CD14-positive monocyte (primary cell): ENCODE data around the gene BCO2. TPM values are rescaled to one million over a fixed set of nuclear protein-coding genes. Genes with fewer than 3 reads are reported as not detected.

ENCODE experiments used
- DNase-seq, 3 donors: peaks; one replicate each; pipeline ENCODE4 v3.0.0-alpha.2; 2011 to 2022
- H2AFZ ChIP-seq: 2 replicates; pipeline ENCODE4 v1.6.0; 2012; ENCODE audit warnings: mild to moderate bottlenecking, low read depth, low read length, inconsistent platforms; ENCODE audit not compliant: insufficient read depth, poor library complexity, severe bottlenecking
- H3K27ac ChIP-seq, 2 donors: 1 replicate in 1 of 2; 2 replicates in 1 of 2; pipeline ENCODE4 v1.5.1; 2012 to 2013; ENCODE audit warnings: low read length in 2 of 2, control low read depth in 1 of 2, inconsistent platforms in 1 of 2, low read depth in 1 of 2, mild to moderate bottlenecking in 1 of 2
- H3K27me3 ChIP-seq, 2 donors: one replicate each; pipeline versions ENCODE4 v1.6.0 to v1.6.1; 2011 to 2013; ENCODE audit warnings: low read length in 2 of 2; ENCODE audit not compliant: control insufficient read depth in 2 of 2, insufficient read depth in 2 of 2
- H3K36me3 ChIP-seq, 2 donors: replicated peaks in 1 of 2; 1 replicate in 1 of 2; 2 replicates in 1 of 2; pipeline versions ENCODE4 v1.5.1 to v1.6.1; 2012 to 2013; ENCODE audit warnings: low read length in 2 of 2, control low read depth in 1 of 2, inconsistent platforms in 1 of 2, mild to moderate bottlenecking in 1 of 2; ENCODE audit not compliant: insufficient read depth in 2 of 2, control insufficient read depth in 1 of 2
- H3K4me1 ChIP-seq, 2 donors: 1 replicate in 1 of 2; 2 replicates in 1 of 2; pipeline versions ENCODE4 v1.5.1 to v1.6.1; 2012 to 2013; ENCODE audit warnings: low read length in 2 of 2, control low read depth in 1 of 2, inconsistent platforms in 1 of 2, mild to moderate bottlenecking in 1 of 2, moderate library complexity in 1 of 2; ENCODE audit not compliant: insufficient read depth in 2 of 2, control insufficient read depth in 1 of 2
- H3K4me2 ChIP-seq: replicated peaks from 2 replicates; pipeline ENCODE3; 2012; ENCODE audit warnings: low read length, moderate library complexity, mild to moderate bottlenecking; ENCODE audit not compliant: poor library complexity, severe bottlenecking; ENCODE audit errors: extremely low read depth
- H3K4me3 ChIP-seq, 3 experiments: fragments of 200-600 bp in 1 of 3; sonication (generic) in 1 of 3; replicated peaks in 1 of 3; 1 replicate in 2 of 3; 2 replicates in 1 of 3; pipeline ENCODE4 v1.5.1; 2011 to 2013; ENCODE audit warnings: low read length in 3 of 3, mild to moderate bottlenecking in 3 of 3, control low read depth in 2 of 3, low read depth in 2 of 3, inconsistent platforms in 1 of 3, moderate library complexity in 1 of 3
- H3K79me2 ChIP-seq: 2 replicates; pipeline ENCODE4 v1.6.0; 2012; ENCODE audit warnings: mild to moderate bottlenecking, control low read depth, inconsistent platforms, low read length, moderate library complexity; ENCODE audit not compliant: insufficient read depth
- H3K9ac ChIP-seq: 2 replicates; pipeline ENCODE4 v1.6.0; 2017; ENCODE audit warnings: low read length, mild to moderate bottlenecking; ENCODE audit not compliant: insufficient read depth, poor library complexity, severe bottlenecking
- H3K9me3 ChIP-seq, 2 donors: replicated peaks in 1 of 2; 1 replicate in 1 of 2; 2 replicates in 1 of 2; pipeline versions ENCODE4 v1.5.1 to v1.6.1; 2012 to 2013; ENCODE audit warnings: low read length in 2 of 2, control low read depth in 1 of 2; ENCODE audit not compliant: control insufficient read depth in 1 of 2, insufficient read depth in 1 of 2
- H4K20me1 ChIP-seq: 2 replicates; pipeline ENCODE4 v1.6.0; 2012; ENCODE audit warnings: mild to moderate bottlenecking, low read length, control low read depth, moderate library complexity; ENCODE audit not compliant: insufficient read depth
- H3K27ac Mint-ChIP-seq, 7 donors: one replicate each; pipeline ENCODE4 v1.8.0; 2020; ENCODE audit warnings: mild to moderate bottlenecking in 7 of 7, mixed read lengths in 7 of 7, moderate library complexity in 6 of 7, inconsistent platforms in 2 of 7
- H3K27me3 Mint-ChIP-seq, 3 donors: one replicate each; pipeline ENCODE4 v1.8.0; 2021 to 2022; ENCODE audit warnings: low read depth in 3 of 3, mild to moderate bottlenecking in 3 of 3, mixed read lengths in 3 of 3, moderate library complexity in 3 of 3, inconsistent platforms in 1 of 3
- H3K36me3 Mint-ChIP-seq, 2 donors: one replicate each; pipeline ENCODE4 v1.8.0; 2020; ENCODE audit warnings: mixed read lengths in 2 of 2, inconsistent platforms in 1 of 2, mild to moderate bottlenecking in 1 of 2
- H3K4me1 Mint-ChIP-seq: one replicate; pipeline ENCODE4 v1.8.0; 2020; ENCODE audit warnings: mild to moderate bottlenecking, mixed read lengths
- H3K4me3 Mint-ChIP-seq, 2 donors: one replicate each; pipeline ENCODE4 v1.8.0; 2020; ENCODE audit warnings: mild to moderate bottlenecking in 2 of 2, mixed read lengths in 2 of 2, moderate library complexity in 1 of 2
- H3K9me3 Mint-ChIP-seq, 7 donors: one replicate each; pipeline ENCODE4 v1.8.0; 2020 to 2022; ENCODE audit warnings: mixed read lengths in 7 of 7, mild to moderate bottlenecking in 6 of 7, moderate library complexity in 6 of 7, inconsistent platforms in 2 of 7
- CTCF ChIP-seq: fragments of 200-600 bp; IDR thresholded peaks from one replicate; pipeline ENCODE4 v1.8.0; 2022; ENCODE audit warnings: antibody characterized with exemption, mild to moderate bottlenecking
- WGBS: methylation state at CpG from one replicate; pipeline ENCODE4 v1.1.5; 2013; ENCODE audit warnings: missing lambda C conversion rate; ENCODE audit not compliant: insufficient coverage; 5-methylcytosine and 5-hydroxymethylcytosine counted together
- intact Hi-C, 2 donors: fragments of 100-400 bp; cut with micrococcal nuclease; formaldehyde crosslinking; loops; one replicate each; pipeline versions ENCODE4 v1.15.0 to v1.15.1; 2023
- polyA plus RNA-seq, 3 donors: library from polyadenylated mRNA; depleted of rRNA in 1 of 3; unstranded in 2 of 3; stranded (reverse) in 1 of 3; fragments of 300-500 nt in 2 of 3; fragments of >200 nt in 1 of 3; fragmentation: Illumina TruSeq in 2 of 3; gene quantifications; 1 replicate in 2 of 3; 2 replicates in 1 of 3; pipeline ENCODE4 v1.2.3, GENCODE V29; 2012 to 2021

Gene BCO2
- polyA plus RNA-seq, 3 donors: 0.20 to 1.9 TPM; not detected in 1

DNA sequence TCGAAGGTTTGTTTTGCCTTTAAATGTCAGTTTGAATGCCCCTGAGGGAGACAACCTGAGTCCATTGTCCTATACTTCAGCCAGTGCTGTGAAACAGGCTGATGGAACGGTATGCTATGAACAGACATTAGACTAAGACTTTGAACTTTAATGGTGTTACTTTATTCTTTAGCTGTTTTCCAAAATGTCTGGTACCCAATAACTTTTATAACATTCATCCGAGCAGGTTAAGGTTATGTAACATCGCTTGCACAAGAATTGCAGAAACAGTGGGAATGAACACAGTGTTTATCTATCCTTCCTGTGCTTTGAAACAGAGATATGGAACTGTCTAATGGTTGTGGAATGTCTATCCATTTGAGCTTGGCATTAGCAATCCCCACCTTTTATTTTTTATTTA lies 38.4 kb downstream of the BCO2 start:
- no peaks in the 10 kb centered on the region for H3K27me3 ChIP-seq
- H2AFZ ChIP-seq: no peak overlapping the region
- H3K36me3 Mint-ChIP-seq: no peaks in the 10 kb centered on the region
- no peak overlapping the region for H3K27ac ChIP-seq
- H3K9me3 Mint-ChIP-seq: peaks cover 0 to 1% (median 0%) of the 10 kb centered on the region in 7 donors
- H3K4me1 Mint-ChIP-seq: peaks cover 23% of the 10 kb centered on the region
- H3K4me2 ChIP-seq: no peak overlapping the region
- H3K4me1 ChIP-seq: no peaks in the 10 kb centered on the region
- no peak for DNase-seq
- H3K27ac Mint-ChIP-seq: no peak overlapping the region
- H3K9ac ChIP-seq: no peak overlapping the region
- H3K36me3 ChIP-seq: no peaks in the 10 kb centered on the region
- H3K27me3 Mint-ChIP-seq: peaks cover 0 to 8% (median 0%) of the 10 kb centered on the region in 3 donors
- H3K79me2 ChIP-seq: no peaks in the 10 kb centered on the region
- H3K4me3 Mint-ChIP-seq: no peak overlapping the region
- H3K4me3 ChIP-seq: no peak overlapping the region
- no peak for TF ChIP-seq CTCF
- intact Hi-C loops: loop anchor here (10.0 kb wide), 3 partner anchors 341 to 1321 kb away; no protein-coding TSS in a partner anchor
- H3K9me3 ChIP-seq: no peaks in the 10 kb centered on the region
- H4K20me1 ChIP-seq: no peaks in the 10 kb centered on the region
- no CpG with 5 or more reads among the region's 4 CpGs for WGBS

DNA sequence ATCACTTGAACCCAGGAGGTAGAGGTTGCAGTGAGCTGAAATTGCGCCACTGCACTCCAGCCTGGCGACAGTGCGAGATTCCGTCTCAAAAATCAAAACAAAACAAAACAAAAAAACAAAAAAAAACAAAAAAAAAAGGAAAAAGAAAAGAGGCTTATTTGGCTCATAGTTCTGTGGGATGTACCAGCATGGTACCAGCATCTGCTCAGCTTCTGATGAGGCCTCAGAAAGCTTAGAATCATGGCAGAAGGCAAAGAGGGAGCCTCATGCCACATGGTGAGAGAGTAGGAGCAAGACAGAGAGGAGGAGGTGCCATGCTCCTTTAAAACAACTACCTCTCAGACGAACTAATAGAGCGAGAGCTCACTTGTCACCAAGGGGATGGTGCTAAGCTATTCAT lies 40.3 kb downstream of the BCO2 start:
- Histone ChIP-seq H2AFZ (no peak overlapping the region), H3K79me2 (no peaks in the 10 kb centered on the region), H3K4me1 (peaks cover 0 to 5% of the 10 kb centered on the region in 2 donors), H4K20me1 (no peaks in the 10 kb centered on the region), H3K4me3 (no peak overlapping the region), H3K36me3 (no peaks in the 10 kb centered on the region), H3K27me3 (no peaks in the 10 kb centered on the region), H3K27ac (no peak overlapping the region), H3K4me2 (no peak overlapping the region), H3K9ac (no peak overlapping the region), H3K9me3 (no peaks in the 10 kb centered on the region)
- DNase-seq: no peak
- no peak overlapping the region for H3K4me3 Mint-ChIP-seq
- peaks cover 0 to 3% (median 0%) of the 10 kb centered on the region in 3 donors for H3K27me3 Mint-ChIP-seq
- H3K4me1 Mint-ChIP-seq: peaks cover 28% of the 10 kb centered on the region
- TF ChIP-seq CTCF: no peak
- intact Hi-C loops: loop anchor here (10.0 kb wide), 3 partner anchors 339 to 1319 kb away; no protein-coding TSS in a partner anchor
- H3K36me3 Mint-ChIP-seq: no peaks in the 10 kb centered on the region
- no peak overlapping the region for H3K27ac Mint-ChIP-seq
- WGBS: no CpG with 5 or more reads among the region's 6 CpGs
- no peaks in the 10 kb centered on the region for H3K9me3 Mint-ChIP-seq
